GM19023 (cell line): ENCODE measurements around the gene NHSL2.
"Not testable (repeated sequence)": the region's sequence is repeated elsewhere in the genome, so short reads cannot be mapped to it uniquely, and the experiment has no call there.

ENCODE experiments used
- ATAC-seq: cut with Tn5 transposase; IDR thresholded peaks from one replicate; pipeline ENCODE4 v1.9.1; 2021; ENCODE audit warnings: mild to moderate bottlenecking, moderate library complexity; ENCODE audit not compliant: unreplicated experiment

The NHSL2 gene

DNA sequence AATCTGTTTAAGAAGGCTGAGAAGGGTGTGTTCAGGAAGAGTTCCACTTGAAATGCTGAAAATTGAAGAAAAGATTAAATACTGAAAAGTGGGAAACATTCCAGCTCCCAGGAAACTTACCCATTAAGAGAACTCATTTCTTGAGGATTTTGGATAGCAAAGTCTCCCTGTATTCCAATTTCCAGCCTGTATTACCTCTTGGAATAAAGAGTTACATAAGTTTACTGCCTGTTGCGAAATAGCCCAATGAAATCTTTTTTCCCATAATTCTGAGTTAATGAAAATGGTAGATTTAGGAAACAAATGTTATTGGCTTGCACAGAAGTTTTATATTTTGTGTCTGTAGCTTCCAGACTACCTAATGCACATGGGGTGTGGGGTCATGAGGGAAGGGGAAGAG, 12.0 kb downstream of the NHSL2 start:
- ATAC-seq, result no peak

DNA sequence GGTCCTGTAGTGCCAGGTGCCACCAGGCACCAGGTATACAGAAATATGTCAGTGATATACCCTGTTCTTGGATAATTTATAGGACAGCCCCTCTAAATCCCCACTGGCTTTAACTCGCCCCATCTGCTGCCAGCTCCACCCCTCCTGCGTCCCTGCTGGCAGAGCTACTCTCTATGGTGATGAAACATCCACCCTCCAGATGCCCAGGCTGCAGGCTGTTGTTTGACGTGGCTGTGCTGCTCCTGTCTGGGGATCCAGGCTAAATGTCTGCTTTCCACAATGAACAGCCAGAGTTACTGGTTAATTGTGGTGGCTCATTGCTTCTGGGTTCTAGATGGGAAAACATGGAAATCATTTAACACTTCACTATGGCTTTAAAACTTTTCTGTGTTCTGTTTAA, 12.9 kb downstream of the NHSL2 start:
- ATAC-seq, result no peak

DNA sequence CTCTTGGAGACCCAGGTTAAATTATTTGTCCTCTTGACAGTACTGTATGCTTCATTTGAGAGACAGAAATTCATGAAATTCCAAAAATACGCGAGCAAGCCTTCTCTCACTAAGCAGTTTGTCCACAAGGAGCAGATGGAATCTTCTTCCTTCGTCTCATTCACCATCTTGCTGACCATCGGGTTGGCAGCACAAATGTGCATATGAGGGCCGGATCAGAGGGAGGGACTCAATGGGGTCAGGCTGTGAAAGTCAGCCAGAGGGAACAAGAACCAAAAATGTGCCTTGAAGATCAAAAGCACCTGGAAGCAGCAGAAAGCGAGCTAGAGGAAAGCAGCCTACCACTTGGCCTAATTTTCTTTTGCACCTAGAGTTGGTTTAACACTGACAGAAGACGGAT, 16.4 kb downstream of the NHSL2 start:
- no peak for ATAC-seq

DNA sequence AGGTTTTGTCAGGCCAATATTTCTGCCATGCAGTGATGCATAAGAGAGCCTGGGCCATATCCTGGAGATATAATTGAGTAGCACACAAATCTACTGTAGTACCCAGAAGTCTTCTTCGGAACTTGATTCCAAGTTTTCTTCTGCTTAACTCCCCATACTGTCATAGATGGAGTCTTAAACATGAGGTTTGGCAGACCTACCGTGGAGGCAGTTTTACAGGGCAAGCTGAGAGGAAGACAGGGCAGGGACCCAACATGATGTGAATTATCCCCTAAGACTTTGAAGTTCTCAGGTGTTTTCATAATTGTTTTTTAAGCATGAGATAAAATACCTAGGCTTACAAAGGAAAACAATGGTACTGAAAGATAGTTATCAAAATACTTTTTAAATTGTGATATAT, 18.2 kb downstream of the NHSL2 start:
- ATAC-seq, result no peak

DNA sequence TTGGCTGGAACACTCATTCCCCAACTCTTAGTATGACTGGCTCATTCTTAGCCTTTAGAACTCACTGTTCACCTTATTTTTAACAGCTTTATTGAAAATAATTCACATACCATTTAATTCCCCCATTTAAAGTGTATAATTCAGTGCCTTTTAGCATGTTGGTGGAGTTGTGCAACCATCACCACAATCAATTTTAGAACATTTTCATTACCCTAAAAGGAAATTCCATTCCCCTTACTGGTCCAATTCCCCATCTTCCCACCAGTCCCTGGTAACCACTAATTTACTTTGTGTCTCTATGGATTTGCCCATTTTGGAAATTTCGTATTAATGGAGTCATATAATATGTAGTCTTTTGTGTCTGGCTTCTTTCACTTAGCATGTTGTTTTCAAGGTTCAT, 19.7 kb downstream of the NHSL2 start:
- no peak for ATAC-seq

GRCh38 chrX:71935476-71935875, 24.8 kb downstream of the NHSL2 start:
- ATAC-seq, result no peak

GRCh38 chrX:71936632-71937031, 26.0 kb downstream of the NHSL2 start:
- no peak for ATAC-seq

DNA sequence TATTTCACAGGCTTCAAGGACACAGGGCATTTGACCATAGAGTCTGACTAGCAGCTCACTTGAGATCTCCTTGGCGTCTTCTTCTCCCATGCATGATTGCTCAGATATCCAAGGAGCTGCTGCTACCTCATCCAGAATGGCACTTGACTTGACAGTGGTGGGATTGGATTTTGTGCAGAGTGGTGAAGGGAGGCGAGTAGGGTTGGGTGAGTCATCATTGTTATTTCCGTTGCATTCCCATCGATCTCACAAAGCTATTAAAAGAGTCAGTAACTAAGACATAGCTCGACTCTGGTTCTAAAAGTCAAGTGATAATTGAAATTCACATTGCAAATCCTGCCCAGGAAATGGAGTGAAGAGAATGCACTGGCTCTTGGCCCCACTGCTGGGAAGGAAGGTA, 27.7 kb downstream of the NHSL2 start:
- no peak for ATAC-seq

GRCh38 chrX:71941145-71941544, 30.5 kb downstream of the NHSL2 start:
- no peak for ATAC-seq

DNA sequence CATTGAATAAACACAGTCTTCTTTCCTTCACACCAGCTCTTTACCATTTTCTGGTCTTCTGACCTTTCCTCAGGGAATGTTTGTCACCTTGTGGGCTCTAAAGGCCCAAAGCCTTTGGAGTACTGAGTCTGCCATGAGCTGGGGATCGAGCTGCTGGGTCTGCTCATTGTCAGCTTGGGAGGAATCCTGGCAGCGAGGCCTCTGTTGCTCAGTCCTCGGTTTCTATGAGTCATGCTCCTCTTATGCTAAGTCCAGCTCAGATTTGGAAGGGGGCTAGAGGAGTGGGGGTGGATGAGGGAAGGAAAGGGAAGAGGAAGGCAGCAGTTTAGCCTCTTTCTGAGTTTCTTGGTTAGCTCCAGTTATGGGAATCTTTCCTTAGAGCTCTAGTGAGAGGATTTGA, 31.1 kb downstream of the NHSL2 start:
- ATAC-seq, result no peak

- ATAC-seq, result no peak
Observed at GRCh38 chrX:71944369-71944768, 33.7 kb downstream of the NHSL2 start.

GRCh38 chrX:71945237-71945805, 34.7 kb downstream of the NHSL2 start:
- ATAC-seq, result no peak

DNA sequence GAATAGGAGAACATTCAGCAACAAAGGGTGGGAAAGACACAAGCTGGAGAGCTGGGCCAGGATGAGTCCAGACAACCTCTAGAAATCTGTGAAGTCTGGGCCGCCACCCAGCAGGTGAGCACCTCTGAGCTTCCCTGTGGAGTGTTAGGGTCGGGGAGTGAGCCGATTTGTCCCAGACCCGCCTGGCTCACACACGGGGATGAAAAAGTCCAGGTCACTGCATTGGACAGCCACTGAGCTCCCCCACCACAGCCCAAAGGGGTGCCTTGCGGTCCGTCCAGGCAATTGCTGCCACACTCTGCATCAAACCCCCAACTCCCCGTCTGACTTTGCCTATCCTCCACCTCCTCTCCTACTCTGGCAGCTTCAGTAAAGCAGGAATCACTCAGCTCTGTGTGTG, 38.7 kb downstream of the NHSL2 start:
- no peak for ATAC-seq

DNA sequence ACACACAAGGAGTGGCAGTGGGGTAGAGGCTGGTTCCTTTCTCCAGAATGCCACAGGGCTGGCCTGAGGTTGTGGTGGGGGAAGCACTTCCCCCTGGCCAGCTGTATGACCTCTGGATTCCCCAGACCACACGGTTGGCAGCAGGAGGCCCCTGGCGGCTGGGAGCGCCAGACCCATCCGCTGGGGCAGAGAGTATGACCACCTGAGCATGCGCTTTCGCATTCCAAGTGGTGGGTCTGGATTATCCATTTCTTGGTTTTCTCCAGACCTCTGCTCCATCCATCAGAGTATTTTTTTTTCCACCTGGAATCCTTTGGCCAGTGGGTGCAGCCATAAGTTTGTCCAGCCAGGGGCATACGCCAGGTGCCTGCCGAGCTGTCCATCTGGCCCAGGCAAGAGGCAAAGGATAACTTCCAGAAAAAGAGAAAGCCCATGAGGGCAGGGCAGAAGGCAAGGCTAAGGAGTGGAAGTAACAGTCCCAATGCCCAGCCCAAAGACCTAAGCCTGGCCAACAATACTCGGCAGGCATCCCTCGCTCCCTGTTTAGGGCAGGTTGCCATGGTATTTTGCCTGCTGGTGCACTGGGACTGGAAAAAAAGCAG, 39.3 kb downstream of the NHSL2 start:
- no peak for ATAC-seq

- ATAC-seq, result no peak
Observed at GRCh38 chrX:71953391-71953790, 42.7 kb downstream of the NHSL2 start.

- no peak for ATAC-seq
Observed at GRCh38 chrX:71953946-71954345, 43.3 kb downstream of the NHSL2 start.

GRCh38 chrX:71954458-71954857, 43.8 kb downstream of the NHSL2 start:
- no peak for ATAC-seq

- ATAC-seq, result no peak
Observed at GRCh38 chrX:71955530-71956120, 45.0 kb downstream of the NHSL2 start.

DNA sequence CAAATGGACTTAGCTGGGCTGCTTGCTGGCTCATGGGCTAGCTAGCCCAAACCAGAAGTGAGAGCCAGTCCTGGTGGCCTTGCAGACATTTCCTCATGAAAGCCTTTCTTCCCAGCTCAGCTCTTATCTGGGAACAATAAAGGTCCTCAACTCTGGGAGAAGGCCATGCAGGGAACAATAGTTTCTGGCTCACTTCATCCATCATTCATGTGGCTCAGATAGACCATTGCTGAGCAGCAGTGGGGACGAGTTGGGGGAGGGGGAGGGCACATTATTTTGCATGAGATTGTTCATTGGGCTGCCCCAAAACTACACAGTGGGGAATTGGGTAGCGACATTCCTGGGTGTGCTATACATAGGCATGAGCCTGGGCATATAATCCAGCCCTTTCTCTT, 47.6 kb downstream of the NHSL2 start:
- ATAC-seq, result no peak

GRCh38 chrX:71964184-71964583, 53.5 kb downstream of the NHSL2 start:
- ATAC-seq, result not testable (repeated sequence)

DNA sequence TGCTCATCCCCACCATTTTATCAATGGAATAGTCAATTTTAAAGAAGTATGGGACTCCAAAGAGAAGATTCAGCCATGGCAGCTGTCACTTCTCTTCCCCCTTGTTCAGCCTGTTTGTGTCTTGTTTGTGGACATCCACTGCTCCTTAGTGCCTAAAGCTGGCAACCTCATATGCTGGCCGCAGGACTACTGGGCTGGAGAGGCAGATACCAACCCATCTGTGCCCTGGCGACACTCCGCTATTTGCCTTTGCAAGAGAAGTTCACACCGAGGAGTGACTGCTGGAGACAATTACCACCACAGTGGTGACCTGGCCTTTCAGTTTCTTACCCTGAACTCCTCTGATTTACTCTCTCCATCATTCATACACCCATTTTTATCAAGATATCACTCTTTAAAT, 64.3 kb downstream of the NHSL2 start:
- no peak for ATAC-seq

- no peak for ATAC-seq
Observed at GRCh38 chrX:71976753-71977152, 66.1 kb downstream of the NHSL2 start.

- no peak for ATAC-seq
Observed at GRCh38 chrX:71978164-71978563, 67.5 kb downstream of the NHSL2 start.
